ENCODE measurements around the gene SPAM1.

The SPAM1 gene

DNA sequence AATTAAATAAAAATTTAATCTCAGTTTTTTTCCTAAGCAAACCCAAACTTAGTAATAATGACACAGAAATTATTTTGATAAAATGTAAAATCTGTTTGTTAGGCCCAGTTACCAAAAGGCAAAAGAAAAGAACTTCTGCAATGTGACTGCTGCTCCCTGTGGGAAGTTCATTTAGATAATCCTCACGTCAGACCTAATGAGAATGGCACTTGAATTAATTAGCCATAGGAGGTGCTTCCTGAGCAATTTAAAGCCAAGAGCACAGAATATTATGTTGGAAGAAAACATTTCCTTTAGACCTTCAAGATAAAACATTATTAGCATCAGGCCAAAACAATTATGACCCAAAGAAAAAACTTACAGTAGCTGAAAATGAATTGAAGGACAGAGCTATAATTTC is 19.4 kb downstream of the SPAM1 start:
- TF ChIP-seq SIN3A (IDR thresholded peaks at IDR 0.05; ENCODE audit: borderline replicate concordance, insufficient read depth, low read length) (no peak), FOXP2 (optimal IDR thresholded peaks at IDR 0.05; ENCODE audit: borderline replicate concordance, extremely low read depth, extremely low read length, insufficient read depth) (no peak), REST (IDR thresholded peaks at IDR 0.05; ENCODE audit: insufficient read depth in 1 of 2, low read depth in 2 of 2, low read length in 2 of 2) (no peak), TAF1 (IDR thresholded peaks at IDR 0.05; ENCODE audit: borderline replicate concordance, insufficient read depth, low read length) (no peak), POLR2AphosphoS5 (IDR thresholded peaks at IDR 0.05; ENCODE audit: low read depth, low read length) (no peak)

DNA sequence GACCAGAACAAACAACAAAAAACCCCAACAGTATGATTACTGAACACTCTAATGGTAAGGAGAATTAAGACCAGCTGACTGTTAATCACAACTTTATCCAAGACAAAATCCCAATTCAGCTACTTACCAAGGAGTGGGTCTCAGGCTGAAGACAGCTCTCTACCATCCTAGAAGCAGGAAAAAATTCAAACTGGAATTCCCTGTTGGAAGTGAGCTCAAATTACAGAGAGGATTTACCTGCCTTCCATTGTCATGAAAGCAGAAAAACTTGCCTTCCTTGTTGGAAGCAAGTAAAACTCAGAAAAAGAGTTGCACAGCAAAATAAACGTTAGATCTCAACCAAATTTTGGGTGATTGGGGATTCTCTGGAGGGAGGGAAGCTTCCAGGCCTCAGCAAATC is 20.9 kb downstream of the SPAM1 start:
- TF ChIP-seq FOXP2 (optimal IDR thresholded peaks at IDR 0.05; ENCODE audit: borderline replicate concordance, extremely low read depth, extremely low read length, insufficient read depth) (no peak), SIN3A (IDR thresholded peaks at IDR 0.05; ENCODE audit: borderline replicate concordance, insufficient read depth, low read length) (no peak)

- TF ChIP-seq REST (IDR thresholded peaks at IDR 0.05; ENCODE audit: insufficient read depth in 1 of 2, low read depth in 2 of 2, low read length in 2 of 2) (no peak), FOXP2 (optimal IDR thresholded peaks at IDR 0.05; ENCODE audit: borderline replicate concordance, extremely low read depth, extremely low read length, insufficient read depth) (no peak), TAF1 (IDR thresholded peaks at IDR 0.05; ENCODE audit: borderline replicate concordance, insufficient read depth, low read length) (no peak), POLR2AphosphoS5 (IDR thresholded peaks at IDR 0.05; ENCODE audit: low read depth, low read length) (no peak), SIN3A (IDR thresholded peaks at IDR 0.05; ENCODE audit: borderline replicate concordance, insufficient read depth, low read length) (no peak)
Observed at GRCh38 chr7:123948136-123948535, 23.1 kb downstream of the SPAM1 start.

DNA sequence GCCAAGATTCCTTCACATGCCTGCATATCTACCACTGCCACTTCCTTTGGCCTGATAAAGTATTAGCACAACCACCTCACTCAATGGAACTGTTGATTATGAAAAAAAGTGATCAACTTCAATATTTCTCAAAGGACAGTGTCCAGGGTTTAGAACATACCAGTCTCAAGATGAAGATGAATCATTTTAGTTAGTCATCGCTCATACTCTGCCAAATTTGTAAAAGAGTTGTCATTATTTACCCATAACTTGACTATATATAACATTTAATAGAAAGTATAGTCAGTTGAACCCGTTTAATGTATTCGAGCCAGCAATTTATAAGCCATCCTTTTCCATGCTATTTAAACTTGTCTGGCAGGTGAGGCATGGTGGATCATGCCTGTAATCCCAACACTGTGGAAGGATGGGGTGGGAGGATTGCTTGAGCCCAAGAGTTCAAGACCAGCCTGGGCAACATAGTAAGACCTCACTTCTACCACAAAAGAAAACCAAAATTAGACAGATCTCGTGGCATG is 33.2 kb downstream of the SPAM1 start:
- TF ChIP-seq TAF1 (IDR thresholded peaks at IDR 0.05; ENCODE audit: borderline replicate concordance, insufficient read depth, low read length) (no peak), SIN3A (IDR thresholded peaks at IDR 0.05; ENCODE audit: borderline replicate concordance, insufficient read depth, low read length) (no peak), POLR2AphosphoS5 (IDR thresholded peaks at IDR 0.05; ENCODE audit: low read depth, low read length) (no peak), REST (IDR thresholded peaks at IDR 0.05; ENCODE audit: insufficient read depth in 1 of 2, low read depth in 2 of 2, low read length in 2 of 2) (no peak), FOXP2 (optimal IDR thresholded peaks at IDR 0.05; ENCODE audit: borderline replicate concordance, extremely low read depth, extremely low read length, insufficient read depth) (no peak)

GRCh38 chr7:123961771-123962170 is 36.7 kb downstream of the SPAM1 start:
- no peak for TF ChIP-seq REST (IDR thresholded peaks at IDR 0.05; ENCODE audit: insufficient read depth in 1 of 2, low read depth in 2 of 2, low read length in 2 of 2)
- TF ChIP-seq FOXP2 (optimal IDR thresholded peaks at IDR 0.05; ENCODE audit: borderline replicate concordance, extremely low read depth, extremely low read length, insufficient read depth), result no peak
- TF ChIP-seq TAF1 (IDR thresholded peaks at IDR 0.05; ENCODE audit: borderline replicate concordance, insufficient read depth, low read length), result no peak
- TF ChIP-seq POLR2AphosphoS5 (IDR thresholded peaks at IDR 0.05; ENCODE audit: low read depth, low read length), result no peak
- no peak for TF ChIP-seq SIN3A (IDR thresholded peaks at IDR 0.05; ENCODE audit: borderline replicate concordance, insufficient read depth, low read length)
